Measurements from ENCODE around the gene JMJD4. TPM values are rescaled to one million over a fixed set of nuclear protein-coding genes. Genes with fewer than 3 reads are reported as not detected.

Gene JMJD4
- total and polyA plus RNA-seq, 12 donors: 8.6 to 57.5 (median 27.5) TPM

GRCh38 chr1:227774821-227775661 lies 39.9 kb upstream of the JMJD4 start:
- H3K4me3 ChIP-seq: no peak overlapping the region
- intact Hi-C loops (cut with DNase I): no loop called here
- H3K9me3 ChIP-seq (replicated peaks in 1 of 3): no peaks in the 10 kb centered on the region
- no peaks in the 10 kb centered on the region for H3K27me3 ChIP-seq
- H3K4me1 ChIP-seq (replicated peaks in 1 of 2): no peaks in the 10 kb centered on the region
- 79 to 84% (median 80%) methylated on average over 28 to 42 of the region's 42 CpGs for WGBS, 4 donors
- peaks cover 0 to 14% of the 10 kb centered on the region in 2 donors for H3K36me3 ChIP-seq (replicated peaks in 1 of 2)
- no peak overlapping the region for H3K27ac ChIP-seq
- DNase-seq: no peak
- no peak for TF ChIP-seq CTCF (IDR thresholded peaks at IDR 0.05)
- TF ChIP-seq POLR2A (IDR thresholded peaks at IDR 0.05): no peak

GRCh38 chr1:227774051-227774731 lies 39.1 kb upstream of the JMJD4 start:
- Histone ChIP-seq H3K4me3 (no peak overlapping the region), H3K27ac (no peak overlapping the region), H3K4me1 (replicated peaks in 1 of 2) (no peaks in the 10 kb centered on the region), H3K27me3 (no peaks in the 10 kb centered on the region), H3K36me3 (replicated peaks in 1 of 2) (peaks cover 0 to 19% of the 10 kb centered on the region in 2 donors), H3K9me3 (replicated peaks in 1 of 3) (no peaks in the 10 kb centered on the region)
- TF ChIP-seq CTCF (IDR thresholded peaks at IDR 0.05): no peak
- TF ChIP-seq POLR2A (IDR thresholded peaks at IDR 0.05): no peak
- intact Hi-C loops (cut with DNase I): no loop called here
- DNase-seq: no peak
- 87 to 96% (median 90%) methylated on average over 9 to 13 of the region's 13 CpGs for WGBS, 4 donors

DNA sequence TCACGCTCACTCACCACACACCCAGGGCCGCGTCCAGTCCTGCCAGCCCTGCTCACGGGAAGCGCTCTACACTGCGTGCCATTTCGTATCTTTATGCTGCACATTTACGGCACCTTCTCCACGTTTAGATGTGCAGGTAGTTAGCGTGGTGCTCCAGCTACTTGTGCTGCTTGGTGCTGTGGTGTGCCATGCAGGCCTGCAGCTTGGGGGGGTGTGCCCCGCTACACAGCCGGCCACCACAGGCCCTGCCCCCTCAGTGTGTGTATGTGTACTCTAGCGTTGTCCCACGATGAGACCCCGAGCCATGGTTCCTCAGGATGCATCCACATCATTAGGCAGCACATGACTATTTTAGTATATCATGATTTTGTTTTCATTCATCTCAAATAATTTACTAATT lies 38.5 kb upstream of the JMJD4 start:
- DNase-seq: no peak
- Histone ChIP-seq H3K36me3 (replicated peaks in 1 of 2) (peaks cover 0 to 25% of the 10 kb centered on the region in 2 donors), H3K27ac (no peak overlapping the region), H3K4me3 (no peak overlapping the region), H3K9me3 (replicated peaks in 1 of 3) (no peaks in the 10 kb centered on the region), H3K27me3 (no peaks in the 10 kb centered on the region), H3K4me1 (replicated peaks in 1 of 2) (no peaks in the 10 kb centered on the region)
- no peak for TF ChIP-seq CTCF (IDR thresholded peaks at IDR 0.05)
- no peak for TF ChIP-seq POLR2A (IDR thresholded peaks at IDR 0.05)
- WGBS, 4 donors: 89 to 96% (median 91%) methylated on average over 14 to 15 of the region's 15 CpGs
- intact Hi-C loops (cut with DNase I): no loop called here

- 86 to 98% (median 94%) methylated on average over 7 of the region's 7 CpGs for WGBS, 4 donors
- Histone ChIP-seq H3K27me3 (no peaks in the 10 kb centered on the region), H3K4me3 (no peak overlapping the region), H3K27ac (no peak overlapping the region), H3K9me3 (replicated peaks in 1 of 3) (no peaks in the 10 kb centered on the region), H3K36me3 (replicated peaks in 1 of 2) (peaks cover 0 to 43% of the 10 kb centered on the region in 2 donors), H3K4me1 (replicated peaks in 1 of 2) (no peaks in the 10 kb centered on the region)
- TF ChIP-seq CTCF (IDR thresholded peaks at IDR 0.05): no peak
- no peak for TF ChIP-seq POLR2A (IDR thresholded peaks at IDR 0.05)
- no peak for DNase-seq
- intact Hi-C loops (cut with DNase I): no loop called here
These were observed 36.7 kb upstream of the JMJD4 start for GRCh38 chr1:227771771-227772170.

Data from adrenal gland (tissue), 12 donors.